ENCODE measurements around the gene MAP3K5.
"Not testable (repeated sequence)": the region's sequence is repeated elsewhere in the genome, so short reads cannot be mapped to it uniquely, and the experiment has no call there.

Gene MAP3K5

GRCh38 chr6:136769124-136769523 is 23.2 kb downstream of the MAP3K5 start:
- no peak for DNase-seq

- DNase-seq, result no peak
These were observed 24.5 kb downstream of the MAP3K5 start for GRCh38 chr6:136767570-136768309.

- no peak for DNase-seq
These were observed 25.2 kb downstream of the MAP3K5 start for GRCh38 chr6:136767103-136767502.

GRCh38 chr6:136766274-136766673 is 26.0 kb downstream of the MAP3K5 start:
- no peak for DNase-seq

GRCh38 chr6:136764517-136764993 is 27.7 kb downstream of the MAP3K5 start:
- DNase-seq, result no peak

- no peak for DNase-seq
These were observed 28.4 kb downstream of the MAP3K5 start for GRCh38 chr6:136763716-136764516.

GRCh38 chr6:136763255-136763654 is 29.0 kb downstream of the MAP3K5 start:
- DNase-seq, result no peak

GRCh38 chr6:136762022-136762975 is 30.0 kb downstream of the MAP3K5 start:
- peak; percentile 18 for DNase-seq

- no peak for DNase-seq
These were observed 30.9 kb downstream of the MAP3K5 start for GRCh38 chr6:136761227-136761922.

- DNase-seq, result not testable (repeated sequence)
These were observed 31.5 kb downstream of the MAP3K5 start for GRCh38 chr6:136760781-136761180.

- DNase-seq, result no peak
These were observed 35.1 kb downstream of the MAP3K5 start for GRCh38 chr6:136757150-136757549.

- no peak for DNase-seq
These were observed 37.5 kb downstream of the MAP3K5 start for GRCh38 chr6:136754820-136755219.

GRCh38 chr6:136753624-136754023 is 38.7 kb downstream of the MAP3K5 start:
- no peak for DNase-seq

- no peak for DNase-seq
These were observed 39.7 kb downstream of the MAP3K5 start for GRCh38 chr6:136752554-136752953.

- DNase-seq, result no peak
These were observed 40.3 kb downstream of the MAP3K5 start for GRCh38 chr6:136751991-136752390.

- no peak for DNase-seq
These were observed 40.7 kb downstream of the MAP3K5 start for GRCh38 chr6:136751522-136751956.

- DNase-seq, result no peak
These were observed 41.4 kb downstream of the MAP3K5 start for GRCh38 chr6:136750696-136751521.

- no peak for DNase-seq
These were observed 42.8 kb downstream of the MAP3K5 start for GRCh38 chr6:136749359-136749997.

GRCh38 chr6:136747507-136747906 is 44.8 kb downstream of the MAP3K5 start:
- DNase-seq, result no peak

GRCh38 chr6:136745300-136745699 is 47.0 kb downstream of the MAP3K5 start:
- no peak for DNase-seq

- DNase-seq, result no peak
These were observed 47.4 kb downstream of the MAP3K5 start for GRCh38 chr6:136744889-136745288.
